Measurements from ENCODE around the gene CMYA5.

The CMYA5 gene

GRCh38 chr5:79834098-79834753 is 144.6 kb downstream of the CMYA5 start:
- DNase-seq (ENCODE audit: low read depth in 1 of 2, low spot score in 1 of 2) = no peak

- DNase-seq (ENCODE audit: low read depth in 1 of 2, low spot score in 1 of 2) = no peak
Measured at GRCh38 chr5:79834754-79835714, 145.4 kb downstream of the CMYA5 start.

GRCh38 chr5:79837761-79838551 is 148.3 kb downstream of the CMYA5 start:
- no peak for DNase-seq (ENCODE audit: low read depth in 1 of 2, low spot score in 1 of 2)

- DNase-seq (ENCODE audit: low read depth in 1 of 2, low spot score in 1 of 2) = no peak
Measured at GRCh38 chr5:79840084-79840990, 150.7 kb downstream of the CMYA5 start.

- DNase-seq (ENCODE audit: low read depth in 1 of 2, low spot score in 1 of 2) = no peak
Measured at GRCh38 chr5:79841172-79841571, 151.5 kb downstream of the CMYA5 start.

GRCh38 chr5:79842006-79842881 is 152.6 kb downstream of the CMYA5 start:
- no peak for DNase-seq (ENCODE audit: low read depth in 1 of 2, low spot score in 1 of 2)

- no peak for DNase-seq (ENCODE audit: low read depth in 1 of 2, low spot score in 1 of 2)
Measured at GRCh38 chr5:79842991-79843390, 153.4 kb downstream of the CMYA5 start.

GRCh38 chr5:79843450-79844388 is 154.1 kb downstream of the CMYA5 start:
- no peak for DNase-seq (ENCODE audit: low read depth in 1 of 2, low spot score in 1 of 2)

- DNase-seq (ENCODE audit: low read depth in 1 of 2, low spot score in 1 of 2) = no peak
Measured at GRCh38 chr5:79844571-79844970, 154.9 kb downstream of the CMYA5 start.

- DNase-seq (ENCODE audit: low read depth in 1 of 2, low spot score in 1 of 2) = no peak
Measured at GRCh38 chr5:79845448-79846197, 156.0 kb downstream of the CMYA5 start.

- no peak for DNase-seq (ENCODE audit: low read depth in 1 of 2, low spot score in 1 of 2)
Measured at GRCh38 chr5:79846198-79846521, 156.5 kb downstream of the CMYA5 start.

- no peak for DNase-seq (ENCODE audit: low read depth in 1 of 2, low spot score in 1 of 2)
Measured at GRCh38 chr5:79847561-79847960, 157.9 kb downstream of the CMYA5 start.

- DNase-seq (ENCODE audit: low read depth in 1 of 2, low spot score in 1 of 2) = no peak
Measured at GRCh38 chr5:79849061-79849460, 159.4 kb downstream of the CMYA5 start.
